Thymus (tissue), 11 donors: ENCODE measurements around the gene LCMT1. TPM values are rescaled to one million over a fixed set of nuclear protein-coding genes. Genes with fewer than 3 reads are reported as not detected.
A peak's percentile ranks its signal among the peaks of the same experiment; 100 is the strongest.
"Not testable (repeated sequence)": the region's sequence is repeated elsewhere in the genome, so short reads cannot be mapped to it uniquely, and the experiment has no call there.

Experiments used
- DNase-seq, 9 donors: peaks; one replicate each; pipeline ENCODE4 v3.0.0-alpha.2; 2013; ENCODE audit warnings: low spot score in 9 of 9, low read depth in 6 of 9, missing footprints in 1 of 9
- H3K27ac ChIP-seq, 2 donors: one replicate each; pipeline ENCODE4 v1.5.1; 2013; ENCODE audit warnings: control low read depth in 1 of 2, low read depth in 1 of 2, low read length in 1 of 2, mild to moderate bottlenecking in 1 of 2, moderate library complexity in 1 of 2
- H3K27me3 ChIP-seq, 2 donors: one replicate each; pipeline ENCODE4 v1.5.1; 2013; ENCODE audit warnings: low read length in 1 of 2; ENCODE audit not compliant: control insufficient read depth in 2 of 2, insufficient read depth in 1 of 2
- H3K36me3 ChIP-seq, 2 donors: one replicate each; pipeline ENCODE4 v1.5.1; 2013; ENCODE audit warnings: low read length in 1 of 2, mild to moderate bottlenecking in 1 of 2, moderate library complexity in 1 of 2; ENCODE audit not compliant: control insufficient read depth in 2 of 2, insufficient read depth in 2 of 2
- H3K4me1 ChIP-seq, 2 donors: one replicate each; pipeline ENCODE4 v1.5.1; 2013; ENCODE audit warnings: low read length in 2 of 2; ENCODE audit not compliant: control insufficient read depth in 2 of 2, insufficient read depth in 2 of 2
- H3K4me3 ChIP-seq, 2 donors: one replicate each; pipeline ENCODE4 v1.5.1; 2013; ENCODE audit warnings: low read length in 2 of 2, control low read depth in 1 of 2, mild to moderate bottlenecking in 1 of 2
- H3K9me3 ChIP-seq, 2 donors: one replicate each; pipeline ENCODE4 v1.5.1; 2013; ENCODE audit warnings: low read length in 1 of 2, mild to moderate bottlenecking in 1 of 2; ENCODE audit not compliant: control insufficient read depth in 2 of 2, insufficient read depth in 1 of 2
- WGBS: extraction: QIAGEN DNeasy Blood & Tissue Kit; methylation state at CpG from one replicate; pipeline ENCODE4 v1.1.7; 2013; 5-methylcytosine and 5-hydroxymethylcytosine counted together
- polyA plus RNA-seq: library from polyadenylated mRNA; stranded (reverse); fragments of 200-250 nt; gene quantifications from one replicate; pipeline ENCODE4 v1.2.3, GENCODE V29; 2013
- total RNA-seq: library from RNA; stranded (reverse); fragments of 120-200 nt; gene quantifications from one replicate; pipeline ENCODE4 v1.2.4, GENCODE V29; 2013
- donor health status: healthy.

The LCMT1 gene
- total and polyA plus RNA-seq, 2 donors: 33.4 to 41.9 TPM

GRCh38 chr16:25124503-25124902 is 13.0 kb downstream of the LCMT1 start:
- peaks cover 6 to 9% of the 10 kb centered on the region in 2 donors for H3K36me3 ChIP-seq
- H3K4me1 ChIP-seq: no peaks in the 10 kb centered on the region
- WGBS: 89% methylated on average over 3 of the region's 3 CpGs

GRCh38 chr16:25126086-25126666 is 14.6 kb downstream of the LCMT1 start:
- H3K36me3 ChIP-seq: peaks cover 11 to 13% of the 10 kb centered on the region in 2 donors
- not testable (repeated sequence) for H3K27ac ChIP-seq, DNase-seq, H3K9me3 ChIP-seq, H3K4me1 ChIP-seq, H3K4me3 ChIP-seq, H3K27me3 ChIP-seq
- 97% methylated on average over 13 of the region's 13 CpGs for WGBS

More at GRCh38 chr16:25124503-25124902, 13.0 kb downstream of the LCMT1 start:
- no peak for DNase-seq
- no peak overlapping the region for H3K4me3 ChIP-seq
- H3K27me3 ChIP-seq: no peaks in the 10 kb centered on the region
- H3K9me3 ChIP-seq: no peaks in the 10 kb centered on the region
- no peak overlapping the region for H3K27ac ChIP-seq

GRCh38 chr16:25126820-25127232 is 15.3 kb downstream of the LCMT1 start:
- Histone ChIP-seq H3K4me3 (no peak overlapping the region), H3K27ac (no peak overlapping the region), H3K36me3 (peaks cover 11 to 13% of the 10 kb centered on the region in 2 donors), H3K27me3 (no peaks in the 10 kb centered on the region), H3K4me1 (no peaks in the 10 kb centered on the region), H3K9me3 (no peaks in the 10 kb centered on the region)
- WGBS: 33% methylated on average over 4 of the region's 4 CpGs
- peak in 5 of 9 donors; percentile 19 to 71 (median 50) for DNase-seq

GRCh38 chr16:25132751-25133150 is 21.2 kb downstream of the LCMT1 start:
- H3K9me3 ChIP-seq, H3K4me1 ChIP-seq, H3K4me3 ChIP-seq, H3K27ac ChIP-seq, DNase-seq, H3K27me3 ChIP-seq: not testable (repeated sequence)
- peaks cover 20 to 27% of the 10 kb centered on the region in 2 donors for H3K36me3 ChIP-seq
- WGBS: 99% methylated on average over 5 of the region's 5 CpGs

- Histone ChIP-seq H3K27ac (no peak overlapping the region), H3K9me3 (no peaks in the 10 kb centered on the region), H3K4me1 (peaks cover 0 to 9% of the 10 kb centered on the region in 2 donors), H3K27me3 (no peaks in the 10 kb centered on the region), H3K4me3 (no peak overlapping the region), H3K36me3 (peaks cover 15 to 25% of the 10 kb centered on the region in 2 donors)
- no peak for DNase-seq
- WGBS: 78% methylated on average over 4 of the region's 4 CpGs
Observed at GRCh38 chr16:25134166-25134700, 22.7 kb downstream of the LCMT1 start.

GRCh38 chr16:25135254-25135878 is 23.8 kb downstream of the LCMT1 start:
- no peak overlapping the region for H3K4me3 ChIP-seq
- H3K36me3 ChIP-seq: peaks cover 11 to 33% of the 10 kb centered on the region in 2 donors
- no peaks in the 10 kb centered on the region for H3K27me3 ChIP-seq
- WGBS: 98% methylated on average over 4 of the region's 4 CpGs
- H3K9me3 ChIP-seq: no peaks in the 10 kb centered on the region
- no peak overlapping the region for H3K27ac ChIP-seq
- H3K4me1 ChIP-seq: peaks cover 0 to 9% of the 10 kb centered on the region in 2 donors
- no peak for DNase-seq

GRCh38 chr16:25138130-25138529 is 26.6 kb downstream of the LCMT1 start:
- Histone ChIP-seq H3K36me3 (peaks cover 28 to 47% of the 10 kb centered on the region in 2 donors), H3K27ac (peak overlapping the region in 1 of 2 donors; percentile 61), H3K9me3 (no peaks in the 10 kb centered on the region), H3K27me3 (no peaks in the 10 kb centered on the region), H3K4me3 (no peak overlapping the region), H3K4me1 (peaks cover 0 to 9% of the 10 kb centered on the region in 2 donors)
- WGBS: 98% methylated on average over 6 of the region's 6 CpGs
- DNase-seq: peak in 7 of 9 donors; percentile 8 to 37 (median 25)

GRCh38 chr16:25140459-25140858 is 28.9 kb downstream of the LCMT1 start:
- H3K4me1 ChIP-seq: peaks cover 0 to 9% of the 10 kb centered on the region in 2 donors
- WGBS: 97% methylated on average over 6 of the region's 6 CpGs

GRCh38 chr16:25141648-25142047 is 30.1 kb downstream of the LCMT1 start:
- no peaks in the 10 kb centered on the region for H3K27me3 ChIP-seq
- H3K27ac ChIP-seq: no peak overlapping the region
- H3K36me3 ChIP-seq: peaks cover 26 to 42% of the 10 kb centered on the region in 2 donors
- DNase-seq: no peak
- H3K4me3 ChIP-seq: no peak overlapping the region
- H3K9me3 ChIP-seq: no peaks in the 10 kb centered on the region
- WGBS: 95% methylated on average over 2 of the region's 2 CpGs
- H3K4me1 ChIP-seq: peaks cover 0 to 9% of the 10 kb centered on the region in 2 donors

More at GRCh38 chr16:25140459-25140858, 28.9 kb downstream of the LCMT1 start:
- Histone ChIP-seq H3K27ac (no peak overlapping the region), H3K4me3 (no peak overlapping the region), H3K27me3 (no peaks in the 10 kb centered on the region), H3K9me3 (no peaks in the 10 kb centered on the region), H3K36me3 (peaks cover 25 to 45% of the 10 kb centered on the region in 2 donors)
- no peak for DNase-seq
